ENCODE data around the gene USP13. TPM values are rescaled to one million over a fixed set of nuclear protein-coding genes. Genes with fewer than 3 reads are reported as not detected.

The USP13 gene
- polyA plus RNA-seq, 2 donors, result 0.81 to 1.1 TPM

- no peaks in the 10 kb centered on the region for H3K4me1 ChIP-seq (ENCODE audit: control insufficient read depth in 2 of 2, insufficient read depth in 2 of 2, low read length in 1 of 2)
- peaks cover 0 to 6% of the 10 kb centered on the region in 2 donors for H3K36me3 ChIP-seq (ENCODE audit: control insufficient read depth in 2 of 2, insufficient read depth in 2 of 2, low read length in 1 of 2)
- no peaks in the 10 kb centered on the region for H3K27me3 ChIP-seq (ENCODE audit: control insufficient read depth in 1 of 2, insufficient read depth in 2 of 2, low read length in 2 of 2)
- H3K4me3 ChIP-seq (ENCODE audit: low read depth in 1 of 2, low read length in 2 of 2), result no peak overlapping the region
- 91 to 94% methylated on average over 1 of the region's 1 CpG for WGBS, 2 donors
- H3K27ac ChIP-seq (ENCODE audit: low read depth in 2 of 2, low read length in 1 of 2), result no peak overlapping the region
- H3K9me3 ChIP-seq (ENCODE audit: control insufficient read depth in 2 of 2, insufficient read depth in 1 of 2, low read depth in 1 of 2, low read length in 1 of 2), result no peaks in the 10 kb centered on the region
These were observed 53.4 kb downstream of the USP13 start for GRCh38 chr3:179706233-179706632.

- Histone ChIP-seq H3K36me3 (ENCODE audit: control insufficient read depth in 2 of 2, insufficient read depth in 2 of 2, low read length in 1 of 2) (peaks cover 0 to 6% of the 10 kb centered on the region in 2 donors), H3K4me3 (ENCODE audit: low read depth in 1 of 2, low read length in 2 of 2) (no peak overlapping the region), H3K9me3 (ENCODE audit: control insufficient read depth in 2 of 2, insufficient read depth in 1 of 2, low read depth in 1 of 2, low read length in 1 of 2) (no peaks in the 10 kb centered on the region), H3K4me1 (ENCODE audit: control insufficient read depth in 2 of 2, insufficient read depth in 2 of 2, low read length in 1 of 2) (no peaks in the 10 kb centered on the region), H3K27me3 (ENCODE audit: control insufficient read depth in 1 of 2, insufficient read depth in 2 of 2, low read length in 2 of 2) (no peaks in the 10 kb centered on the region), H3K27ac (ENCODE audit: low read depth in 2 of 2, low read length in 1 of 2) (no peak overlapping the region)
- 85% methylated on average over 5 of the region's 5 CpGs for WGBS, 2 donors
These were observed 57.2 kb downstream of the USP13 start for GRCh38 chr3:179710079-179710478.

GRCh38 chr3:179713643-179714090, 60.8 kb downstream of the USP13 start:
- no peak overlapping the region for H3K4me3 ChIP-seq (ENCODE audit: low read depth in 1 of 2, low read length in 2 of 2)

GRCh38 chr3:179715582-179715981, 62.7 kb downstream of the USP13 start:
- no peaks in the 10 kb centered on the region for H3K9me3 ChIP-seq (ENCODE audit: control insufficient read depth in 2 of 2, insufficient read depth in 1 of 2, low read depth in 1 of 2, low read length in 1 of 2)
- H3K4me3 ChIP-seq (ENCODE audit: low read depth in 1 of 2, low read length in 2 of 2), result no peak overlapping the region
- 89 to 92% methylated on average over 7 of the region's 7 CpGs for WGBS, 2 donors
- no peaks in the 10 kb centered on the region for H3K36me3 ChIP-seq (ENCODE audit: control insufficient read depth in 2 of 2, insufficient read depth in 2 of 2, low read length in 1 of 2)
- H3K27ac ChIP-seq (ENCODE audit: low read depth in 2 of 2, low read length in 1 of 2), result no peak overlapping the region
- no peaks in the 10 kb centered on the region for H3K27me3 ChIP-seq (ENCODE audit: control insufficient read depth in 1 of 2, insufficient read depth in 2 of 2, low read length in 2 of 2)
- H3K4me1 ChIP-seq (ENCODE audit: control insufficient read depth in 2 of 2, insufficient read depth in 2 of 2, low read length in 1 of 2), result no peaks in the 10 kb centered on the region

More at GRCh38 chr3:179713643-179714090, 60.8 kb downstream of the USP13 start:
- no peaks in the 10 kb centered on the region for H3K27me3 ChIP-seq (ENCODE audit: control insufficient read depth in 1 of 2, insufficient read depth in 2 of 2, low read length in 2 of 2)
- no peaks in the 10 kb centered on the region for H3K4me1 ChIP-seq (ENCODE audit: control insufficient read depth in 2 of 2, insufficient read depth in 2 of 2, low read length in 1 of 2)
- H3K9me3 ChIP-seq (ENCODE audit: control insufficient read depth in 2 of 2, insufficient read depth in 1 of 2, low read depth in 1 of 2, low read length in 1 of 2), result no peaks in the 10 kb centered on the region
- WGBS, 2 donors, result 81 to 90% methylated on average over 6 of the region's 6 CpGs
- no peak overlapping the region for H3K27ac ChIP-seq (ENCODE audit: low read depth in 2 of 2, low read length in 1 of 2)
- H3K36me3 ChIP-seq (ENCODE audit: control insufficient read depth in 2 of 2, insufficient read depth in 2 of 2, low read length in 1 of 2), result peaks cover 0 to 3% of the 10 kb centered on the region in 2 donors

GRCh38 chr3:179716226-179716625, 63.4 kb downstream of the USP13 start:
- no peaks in the 10 kb centered on the region for H3K27me3 ChIP-seq (ENCODE audit: control insufficient read depth in 1 of 2, insufficient read depth in 2 of 2, low read length in 2 of 2)
- H3K4me1 ChIP-seq (ENCODE audit: control insufficient read depth in 2 of 2, insufficient read depth in 2 of 2, low read length in 1 of 2), result no peaks in the 10 kb centered on the region
- H3K9me3 ChIP-seq (ENCODE audit: control insufficient read depth in 2 of 2, insufficient read depth in 1 of 2, low read depth in 1 of 2, low read length in 1 of 2), result no peaks in the 10 kb centered on the region
- WGBS, 2 donors, result 96 to 97% methylated on average over 4 of the region's 4 CpGs
- no peak overlapping the region for H3K4me3 ChIP-seq (ENCODE audit: low read depth in 1 of 2, low read length in 2 of 2)
- H3K27ac ChIP-seq (ENCODE audit: low read depth in 2 of 2, low read length in 1 of 2), result no peak overlapping the region
- no peaks in the 10 kb centered on the region for H3K36me3 ChIP-seq (ENCODE audit: control insufficient read depth in 2 of 2, insufficient read depth in 2 of 2, low read length in 1 of 2)

GRCh38 chr3:179716811-179717210, 64.0 kb downstream of the USP13 start:
- no peaks in the 10 kb centered on the region for H3K9me3 ChIP-seq (ENCODE audit: control insufficient read depth in 2 of 2, insufficient read depth in 1 of 2, low read depth in 1 of 2, low read length in 1 of 2)
- H3K36me3 ChIP-seq (ENCODE audit: control insufficient read depth in 2 of 2, insufficient read depth in 2 of 2, low read length in 1 of 2), result no peaks in the 10 kb centered on the region
- WGBS, 2 donors, result 75 to 84% methylated on average over 2 of the region's 2 CpGs
- H3K4me3 ChIP-seq (ENCODE audit: low read depth in 1 of 2, low read length in 2 of 2), result no peak overlapping the region
- no peaks in the 10 kb centered on the region for H3K27me3 ChIP-seq (ENCODE audit: control insufficient read depth in 1 of 2, insufficient read depth in 2 of 2, low read length in 2 of 2)
- H3K27ac ChIP-seq (ENCODE audit: low read depth in 2 of 2, low read length in 1 of 2), result no peak overlapping the region
- H3K4me1 ChIP-seq (ENCODE audit: control insufficient read depth in 2 of 2, insufficient read depth in 2 of 2, low read length in 1 of 2), result no peaks in the 10 kb centered on the region

GRCh38 chr3:179717219-179717618, 64.4 kb downstream of the USP13 start:
- Histone ChIP-seq H3K27me3 (ENCODE audit: control insufficient read depth in 1 of 2, insufficient read depth in 2 of 2, low read length in 2 of 2) (no peaks in the 10 kb centered on the region), H3K9me3 (ENCODE audit: control insufficient read depth in 2 of 2, insufficient read depth in 1 of 2, low read depth in 1 of 2, low read length in 1 of 2) (no peaks in the 10 kb centered on the region), H3K27ac (ENCODE audit: low read depth in 2 of 2, low read length in 1 of 2) (no peak overlapping the region), H3K4me3 (ENCODE audit: low read depth in 1 of 2, low read length in 2 of 2) (no peak overlapping the region), H3K4me1 (ENCODE audit: control insufficient read depth in 2 of 2, insufficient read depth in 2 of 2, low read length in 1 of 2) (no peaks in the 10 kb centered on the region), H3K36me3 (ENCODE audit: control insufficient read depth in 2 of 2, insufficient read depth in 2 of 2, low read length in 1 of 2) (no peaks in the 10 kb centered on the region)
- 84 to 100% methylated on average over 1 of the region's 1 CpG for WGBS, 2 donors

- Histone ChIP-seq H3K36me3 (ENCODE audit: control insufficient read depth in 2 of 2, insufficient read depth in 2 of 2, low read length in 1 of 2) (no peaks in the 10 kb centered on the region), H3K27ac (ENCODE audit: low read depth in 2 of 2, low read length in 1 of 2) (no peak overlapping the region), H3K9me3 (ENCODE audit: control insufficient read depth in 2 of 2, insufficient read depth in 1 of 2, low read depth in 1 of 2, low read length in 1 of 2) (no peaks in the 10 kb centered on the region), H3K4me3 (ENCODE audit: low read depth in 1 of 2, low read length in 2 of 2) (no peak overlapping the region), H3K27me3 (ENCODE audit: control insufficient read depth in 1 of 2, insufficient read depth in 2 of 2, low read length in 2 of 2) (no peaks in the 10 kb centered on the region), H3K4me1 (ENCODE audit: control insufficient read depth in 2 of 2, insufficient read depth in 2 of 2, low read length in 1 of 2) (no peaks in the 10 kb centered on the region)
- WGBS, 2 donors, result 94 to 97% methylated on average over 10 of the region's 10 CpGs
These were observed 66.4 kb downstream of the USP13 start for GRCh38 chr3:179719048-179719734.

GRCh38 chr3:179720196-179720595, 67.4 kb downstream of the USP13 start:
- 78 to 80% methylated on average over 8 of the region's 8 CpGs for WGBS, 2 donors
- no peaks in the 10 kb centered on the region for H3K9me3 ChIP-seq (ENCODE audit: control insufficient read depth in 2 of 2, insufficient read depth in 1 of 2, low read depth in 1 of 2, low read length in 1 of 2)

GRCh38 chr3:179723617-179724016, 70.8 kb downstream of the USP13 start:
- Histone ChIP-seq H3K36me3 (ENCODE audit: control insufficient read depth in 2 of 2, insufficient read depth in 2 of 2, low read length in 1 of 2) (no peaks in the 10 kb centered on the region), H3K4me3 (ENCODE audit: low read depth in 1 of 2, low read length in 2 of 2) (no peak overlapping the region), H3K9me3 (ENCODE audit: control insufficient read depth in 2 of 2, insufficient read depth in 1 of 2, low read depth in 1 of 2, low read length in 1 of 2) (no peaks in the 10 kb centered on the region), H3K4me1 (ENCODE audit: control insufficient read depth in 2 of 2, insufficient read depth in 2 of 2, low read length in 1 of 2) (peaks cover 0 to 5% of the 10 kb centered on the region in 2 donors), H3K27me3 (ENCODE audit: control insufficient read depth in 1 of 2, insufficient read depth in 2 of 2, low read length in 2 of 2) (no peaks in the 10 kb centered on the region), H3K27ac (ENCODE audit: low read depth in 2 of 2, low read length in 1 of 2) (no peak overlapping the region)

More at GRCh38 chr3:179720196-179720595, 67.4 kb downstream of the USP13 start:
- H3K27ac ChIP-seq (ENCODE audit: low read depth in 2 of 2, low read length in 1 of 2), result no peak overlapping the region
- no peaks in the 10 kb centered on the region for H3K36me3 ChIP-seq (ENCODE audit: control insufficient read depth in 2 of 2, insufficient read depth in 2 of 2, low read length in 1 of 2)
- no peaks in the 10 kb centered on the region for H3K4me1 ChIP-seq (ENCODE audit: control insufficient read depth in 2 of 2, insufficient read depth in 2 of 2, low read length in 1 of 2)
- no peaks in the 10 kb centered on the region for H3K27me3 ChIP-seq (ENCODE audit: control insufficient read depth in 1 of 2, insufficient read depth in 2 of 2, low read length in 2 of 2)
- H3K4me3 ChIP-seq (ENCODE audit: low read depth in 1 of 2, low read length in 2 of 2), result no peak overlapping the region

Data from esophagus (tissue), 2 donors.